Loucy (cell line): ENCODE measurements around the gene LIM2.
A peak's percentile ranks its signal among the peaks of the same experiment; 100 is the strongest.

Experiments used
- H2AFZ ChIP-seq: fragments of 200-600 bp; sonication (generic); 2 replicates; pipeline ENCODE4 v1.6.0; 2016; ENCODE audit warnings: antibody characterized with exemption, mild to moderate bottlenecking, low read length, moderate library complexity
- H3F3A ChIP-seq: fragments of 200-600 bp; 2 replicates; pipeline ENCODE4 v1.6.0; 2016; ENCODE audit warnings: antibody characterized with exemption, low read depth, mild to moderate bottlenecking
- H3K27me3 ChIP-seq: fragments of 200-600 bp; sonication (generic); 2 replicates; pipeline ENCODE4 v1.6.1; 2014; ENCODE audit warnings: low read length, mild to moderate bottlenecking; ENCODE audit not compliant: insufficient read depth, poor library complexity, severe bottlenecking
- H3K36me3 ChIP-seq: fragments of 200-600 bp; sonication (generic); 2 replicates; pipeline ENCODE4 v1.6.1; 2016; ENCODE audit warnings: low read length; ENCODE audit not compliant: insufficient read depth
- H3K4me1 ChIP-seq: fragments of 200-600 bp; sonication (generic); 2 replicates; pipeline ENCODE4 v1.5.1; 2014; ENCODE audit warnings: low read length, mild to moderate bottlenecking; ENCODE audit not compliant: insufficient read depth, poor library complexity, severe bottlenecking
- H3K4me2 ChIP-seq: fragments of 200-600 bp; sonication (generic); 2 replicates; pipeline ENCODE4 v1.6.0; 2014; ENCODE audit warnings: antibody characterized with exemption, low read length, low read depth, mild to moderate bottlenecking; ENCODE audit not compliant: poor library complexity, severe bottlenecking
- H3K4me3 ChIP-seq: fragments of 200-600 bp; sonication (generic); 2 replicates; pipeline ENCODE4 v1.5.1; 2014; ENCODE audit warnings: low read length, mild to moderate bottlenecking, mixed read lengths; ENCODE audit not compliant: poor library complexity, severe bottlenecking
- H3K79me2 ChIP-seq: fragments of 200-600 bp; sonication (generic); 2 replicates; pipeline ENCODE4 v1.6.1; 2014; ENCODE audit warnings: low read length; ENCODE audit not compliant: insufficient read depth
- H3K9ac ChIP-seq: fragments of 200-600 bp; sonication (generic); 2 replicates; pipeline ENCODE4 v1.6.0; 2014; ENCODE audit warnings: mild to moderate bottlenecking, low read depth, low read length, moderate library complexity; ENCODE audit not compliant: poor library complexity, severe bottlenecking
- H3K9me2 ChIP-seq: fragments of 200-600 bp; sonication (generic); replicated peaks from 2 replicates; pipeline ENCODE4 v1.6.1; 2016; ENCODE audit warnings: low read depth, low read length, mixed read lengths
- H3K9me3 ChIP-seq: fragments of 200-600 bp; sonication (generic); 2 replicates; pipeline ENCODE4 v1.6.1; 2014; ENCODE audit warnings: mild to moderate bottlenecking, antibody characterized with exemption, low read length, low read depth; ENCODE audit not compliant: insufficient read depth
- H4K20me1 ChIP-seq: fragments of 200-600 bp; sonication (generic); 2 replicates; pipeline ENCODE4 v1.6.0; 2014; ENCODE audit warnings: antibody characterized with exemption, low read length, mild to moderate bottlenecking; ENCODE audit not compliant: insufficient read depth, poor library complexity, severe bottlenecking
- CTCF ChIP-seq: fragments of 200-600 bp; sonication (generic); conservative IDR thresholded peaks from 2 replicates; pipeline ENCODE4 v1.5.1; 2014; ENCODE audit warnings: mild to moderate bottlenecking, antibody characterized with exemption, low read length
- EZH2phosphoT487 ChIP-seq: fragments of 200-600 bp; IDR thresholded peaks from 2 replicates; pipeline ENCODE4 v1.6.1; 2018; ENCODE audit warnings: antibody characterized with exemption, mild to moderate bottlenecking, moderate library complexity, borderline replicate concordance

LIM2 gene

GRCh38 chr19:51351266-51351990, 36.3 kb downstream of the LIM2 start:
- TF ChIP-seq EZH2phosphoT487 = no peak
- no peak for TF ChIP-seq CTCF

GRCh38 chr19:51347209-51347928, 40.4 kb downstream of the LIM2 start:
- H3K4me1 ChIP-seq = no peaks in the 10 kb centered on the region
- H3K36me3 ChIP-seq = no peaks in the 10 kb centered on the region
- no peaks in the 10 kb centered on the region for H3K9me2 ChIP-seq
- no peak overlapping the region for H2AFZ ChIP-seq
- TF ChIP-seq EZH2phosphoT487 = no peak
- TF ChIP-seq CTCF = no peak
- H4K20me1 ChIP-seq = no peaks in the 10 kb centered on the region
- no peak overlapping the region for H3K9ac ChIP-seq
- H3K27me3 ChIP-seq = no peaks in the 10 kb centered on the region
- H3K9me3 ChIP-seq = no peaks in the 10 kb centered on the region
- no peaks in the 10 kb centered on the region for H3F3A ChIP-seq
- H3K4me2 ChIP-seq = no peak overlapping the region
- no peaks in the 10 kb centered on the region for H3K79me2 ChIP-seq
- H3K4me3 ChIP-seq = no peak overlapping the region

More at GRCh38 chr19:51351266-51351990, 36.3 kb downstream of the LIM2 start:
- H3K27me3 ChIP-seq = no peaks in the 10 kb centered on the region
- H3K9me3 ChIP-seq = no peaks in the 10 kb centered on the region
- no peak overlapping the region for H3K4me2 ChIP-seq
- peaks cover 5% of the 10 kb centered on the region for H3K4me1 ChIP-seq
- H3F3A ChIP-seq = no peaks in the 10 kb centered on the region
- H2AFZ ChIP-seq = no peak overlapping the region
- no peaks in the 10 kb centered on the region for H4K20me1 ChIP-seq
- H3K9me2 ChIP-seq = no peaks in the 10 kb centered on the region
- no peaks in the 10 kb centered on the region for H3K79me2 ChIP-seq
- H3K36me3 ChIP-seq = no peaks in the 10 kb centered on the region
- H3K4me3 ChIP-seq = no peak overlapping the region
- no peak overlapping the region for H3K9ac ChIP-seq

GRCh38 chr19:51346742-51347141, 41.0 kb downstream of the LIM2 start:
- Histone ChIP-seq H3F3A (no peaks in the 10 kb centered on the region), H2AFZ (no peak overlapping the region), H3K9me2 (no peaks in the 10 kb centered on the region), H3K9ac (no peak overlapping the region), H3K9me3 (no peaks in the 10 kb centered on the region), H3K4me1 (no peaks in the 10 kb centered on the region), H3K36me3 (no peaks in the 10 kb centered on the region), H4K20me1 (no peaks in the 10 kb centered on the region), H3K27me3 (no peaks in the 10 kb centered on the region), H3K4me3 (no peak overlapping the region), H3K4me2 (no peak overlapping the region), H3K79me2 (no peaks in the 10 kb centered on the region)
- TF ChIP-seq EZH2phosphoT487 = no peak
- peak; percentile 40 for TF ChIP-seq CTCF
